A549 (cell line): ENCODE results near the gene MMP2. TPM values are rescaled to one million over a fixed set of nuclear protein-coding genes. Genes with fewer than 3 reads are reported as not detected.

Source experiments
- ATAC-seq, 2 experiments: fragments of 200-7000 bp in 1 of 2; fragments of >200 bp in 1 of 2; cut with Nextera tagmentation in 1 of 2; cut with Tn5 transposase in 1 of 2; 3 replicates each; pipeline versions ENCODE4 v1.8.0 to v1.9.1; 2018 to 2020; ENCODE audit warnings: mild to moderate bottlenecking in 1 of 2, moderate library complexity in 1 of 2
- CTCF ChIA-PET: fragments of 300-600 bp; sonication (Branson Sonifier 250); formaldehyde crosslinking; extraction: SDS; loops from one replicate; lab custom pipeline; 2021; ENCODE audit warnings: antibody characterized with exemption, inconsistent platforms; lab: Yijun Ruan, JAX
- POLR2A ChIA-PET: fragments of 350-600 bp; formaldehyde crosslinking; extraction: SDS; loops from one replicate; lab custom pipeline; 2021; ENCODE audit warnings: antibody characterized with exemption, inconsistent platforms; lab: Yijun Ruan, JAX
- DNase-seq, 2 experiments: peaks; one replicate each; pipeline versions ENCODE4 v3.0.0 to v3.0.0-alpha.2; 2011 to 2016; ENCODE audit warnings: low read depth in 1 of 2, low spot score in 1 of 2
- FAIRE-seq: peaks from 2 replicates; lab custom pipeline; 2011; peaks lifted over from hg19 to GRCh38; lab: Jason Lieb, UNC
- H3K27ac ChIP-seq, 2 experiments: fragments of >200 bp; sonication (Bioruptor Twin); formaldehyde crosslinking; 3 replicates each; pipeline ENCODE4 v1.5.1; 2016 to 2017
- H3K4me1 ChIP-seq: fragments of >200 bp; sonication (Bioruptor Twin); formaldehyde crosslinking; 3 replicates; pipeline ENCODE4 v1.6.1; 2016
- H3K4me2 ChIP-seq: fragments of >200 bp; sonication (Bioruptor Twin); formaldehyde crosslinking; 3 replicates; pipeline ENCODE4 v1.6.1; 2016
- H3K4me3 ChIP-seq: fragments of >200 bp; sonication (Bioruptor Twin); formaldehyde crosslinking; 3 replicates; pipeline ENCODE4 v1.5.1; 2016
- H3K9me3 ChIP-seq: fragments of >200 bp; sonication (Bioruptor Twin); formaldehyde crosslinking; 3 replicates; pipeline ENCODE4 v1.6.1; 2016
- CBX2 ChIP-seq: fragments of 200-600 bp; sonication (generic); IDR thresholded peaks from 2 replicates; pipeline ENCODE4 v1.6.1; 2016; ENCODE audit warnings: low read depth, mild to moderate bottlenecking, borderline replicate concordance
- EHMT2 ChIP-seq: fragments of 200-600 bp; sonication (generic); IDR thresholded peaks from 2 replicates; pipeline ENCODE4 v1.6.1; 2016; ENCODE audit warnings: antibody characterized with exemption, low read depth, mild to moderate bottlenecking, moderate library complexity
- EP300 ChIP-seq, 2 experiments: fragments of >200 bp; sonication (Bioruptor Twin); formaldehyde crosslinking; IDR thresholded peaks; 2 replicates in 1 of 2; 3 replicates in 1 of 2; pipeline ENCODE4 v1.6.1; 2016 to 2017
- GATA3 ChIP-seq: IDR thresholded peaks from 2 replicates; pipeline ENCODE4 v1.6.1; 2012; ENCODE audit warnings: borderline replicate concordance
- HEYL ChIP-seq: fragments of 250-450 bp; sonication (Bioruptor Pico); IDR thresholded peaks from 2 replicates; pipeline ENCODE4 v1.8.0; 2021; ENCODE audit warnings: mild to moderate bottlenecking, moderate library complexity
- HOXA7 ChIP-seq: fragments of 250-450 bp; sonication (Bioruptor Pico); IDR thresholded peaks from 2 replicates; pipeline ENCODE4 v1.5.0; 2020; ENCODE audit warnings: mild to moderate bottlenecking, moderate library complexity
- HOXB5 ChIP-seq: fragments of 250-450 bp; sonication (Bioruptor Pico); IDR thresholded peaks from 2 replicates; pipeline ENCODE4 v1.5.0; 2020; ENCODE audit warnings: mild to moderate bottlenecking, moderate library complexity
- JUNB ChIP-seq: fragments of >200 bp; sonication (Bioruptor Twin); formaldehyde crosslinking; IDR thresholded peaks from 2 replicates; pipeline ENCODE4 v1.6.1; 2016
- MAFK ChIP-seq: fragments of 450-650 bp; IDR thresholded peaks from 2 replicates; pipeline ENCODE4 v1.6.1; 2014; ENCODE audit not compliant: partially characterized antibody
- MAZ ChIP-seq: fragments of 150-350 bp; IDR thresholded peaks from 2 replicates; pipeline ENCODE4 v1.6.1; 2014; ENCODE audit warnings: antibody characterized with exemption, low read depth, low read length, borderline replicate concordance
- NPAS2 ChIP-seq: fragments of 250-450 bp; sonication (Bioruptor Pico); IDR thresholded peaks from 2 replicates; pipeline ENCODE4 v1.8.0; 2022; ENCODE audit warnings: mild to moderate bottlenecking, moderate library complexity, borderline replicate concordance
- NR3C1 ChIP-seq: fragments of >200 bp; sonication (Bioruptor Twin); formaldehyde crosslinking; IDR thresholded peaks from 3 replicates; pipeline ENCODE4 v1.6.1; 2017
- PHF8 ChIP-seq: fragments of 200-600 bp; sonication (generic); IDR thresholded peaks from 2 replicates; pipeline ENCODE4 v1.6.1; 2016; ENCODE audit warnings: low read depth, mild to moderate bottlenecking, antibody characterized with exemption, moderate library complexity, borderline replicate concordance
- RAD21 ChIP-seq, 2 experiments: fragments of >200 bp in 1 of 2; sonication (Bioruptor Twin) in 1 of 2; formaldehyde crosslinking in 1 of 2; IDR thresholded peaks in 1 of 2; conservative IDR thresholded peaks in 1 of 2; 2 replicates in 1 of 2; 3 replicates in 1 of 2; pipeline ENCODE4 v1.6.1; 2012 to 2018; ENCODE audit warnings: inconsistent platforms in 1 of 2
- RARB ChIP-seq: fragments of 250-450 bp; sonication (Bioruptor Pico); IDR thresholded peaks from 2 replicates; pipeline ENCODE4 v1.8.0; 2021; ENCODE audit warnings: mild to moderate bottlenecking, moderate library complexity
- RFX5 ChIP-seq: fragments of 450-650 bp; IDR thresholded peaks from 2 replicates; pipeline ENCODE4 v1.7.1; 2014; ENCODE audit warnings: antibody characterized with exemption, mild to moderate bottlenecking, moderate library complexity
- RNF2 ChIP-seq: fragments of 200-600 bp; sonication (generic); IDR thresholded peaks from 2 replicates; pipeline ENCODE4 v1.6.1; 2016; ENCODE audit warnings: low read depth, mild to moderate bottlenecking, antibody characterized with exemption, moderate library complexity, borderline replicate concordance
- TFCP2L1 ChIP-seq: fragments of 250-450 bp; sonication (Bioruptor Pico); IDR thresholded peaks from 2 replicates; pipeline ENCODE4 v1.5.0; 2021; ENCODE audit warnings: mild to moderate bottlenecking
- ZC3H11A ChIP-seq: fragments of 450-650 bp; IDR thresholded peaks from 2 replicates; pipeline ENCODE4 v1.6.1; 2014; ENCODE audit warnings: antibody characterized with exemption, mild to moderate bottlenecking
- ZFP36 ChIP-seq: fragments of 450-650 bp; IDR thresholded peaks from 2 replicates; pipeline ENCODE4 v1.6.1; 2014; ENCODE audit warnings: borderline replicate concordance; ENCODE audit not compliant: partially characterized antibody
- ZNF302 ChIP-seq: fragments of 250-450 bp; sonication (Bioruptor Pico); IDR thresholded peaks from 2 replicates; pipeline ENCODE4 v1.9.0; 2021; ENCODE audit warnings: inconsistent platforms, mild to moderate bottlenecking, moderate library complexity
- WGBS: methylation state at CpG from one replicate; pipeline ENCODE4 v1.1.6; 2017; ENCODE audit errors: missing lambda C conversion rate; 5-methylcytosine and 5-hydroxymethylcytosine counted together
- polyA plus RNA-seq, 4 experiments: library from polyadenylated mRNA; depleted of rRNA in 3 of 4; stranded (reverse); fragments of >200 nt; fragmentation: RNase III in 1 of 4; extraction: RNeasy Plus Mini Kit Qiagen cat#74134 plus additional on column Dnase treatment in 1 of 4; gene quantifications; 2 replicates in 3 of 4; 3 replicates in 1 of 4; pipeline ENCODE4 v1.2.3, GENCODE V29; 2011 to 2017
- TF ChIP-seq, protein P1 (sequence below): IDR thresholded peaks from 2 replicates; pipeline ENCODE4 v1.6.1; 2012
- TF ChIP-seq, protein P2 (sequence below): fragments of 450-650 bp; IDR thresholded peaks from 2 replicates; pipeline ENCODE4 v1.6.1; 2014; ENCODE audit warnings: antibody characterized with exemption
- TF ChIP-seq, protein P3 (sequence below): fragments of >200 bp; sonication (Bioruptor Twin); formaldehyde crosslinking; IDR thresholded peaks from 2 replicates; pipeline ENCODE4 v1.6.1; 2016
- TF ChIP-seq, protein P4 (sequence below): fragments of 250-450 bp; sonication (Bioruptor Pico); IDR thresholded peaks from 2 replicates; pipeline ENCODE4 v1.5.0; 2021; ENCODE audit warnings: mild to moderate bottlenecking, moderate library complexity, borderline replicate concordance
- TF ChIP-seq, protein P5 (sequence below): fragments of >200 bp; sonication (Bioruptor Twin); formaldehyde crosslinking; IDR thresholded peaks from 3 replicates; pipeline ENCODE4 v1.5.1; 2016
- TF ChIP-seq, protein P6 (sequence below): fragments of 250-450 bp; sonication (Bioruptor Pico); IDR thresholded peaks from 2 replicates; pipeline ENCODE4 v1.5.0; 2020; ENCODE audit warnings: low read depth, mild to moderate bottlenecking, moderate library complexity
- TF ChIP-seq, protein P7 (sequence below): fragments of >200 bp; sonication (Bioruptor Twin); formaldehyde crosslinking; IDR thresholded peaks from 3 replicates; pipeline ENCODE4 v1.6.1; 2016

Gene MMP2
- polyA plus RNA-seq, 2 of the 4 experiments (the other 2 are of a cell fraction), result 11.5 to 11.8 TPM

DNA sequence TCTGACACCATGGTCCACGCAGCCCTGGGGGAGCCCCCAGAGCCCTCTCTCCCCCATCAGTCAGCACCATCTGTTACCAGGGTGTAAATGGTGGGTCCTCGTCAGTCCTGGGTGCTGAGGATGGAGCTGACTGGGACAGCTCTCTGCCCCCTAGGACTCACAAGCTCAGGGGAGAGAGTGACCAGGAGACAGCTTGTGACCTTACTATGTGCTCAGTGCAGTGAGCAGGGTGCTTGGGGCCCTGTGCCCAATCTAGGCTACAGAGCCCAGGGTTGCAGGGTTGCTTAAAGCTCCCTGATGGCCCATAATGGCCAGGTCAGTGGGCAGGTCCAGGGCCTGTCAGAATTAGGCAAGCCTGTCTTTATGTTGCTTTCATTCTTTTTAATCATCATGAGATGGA is 11.3 kb downstream of the MMP2 start:
- ChIA-PET POLR2A (no interaction called here), CTCF (interaction anchor here (0.9 to 1.6 kb wide), 4 partner anchors 9 to 25 kb away, joined by 3 to 11 read pairs (median 4); no protein-coding TSS in a partner anchor)
- no peak for DNase-seq
- H3K27ac ChIP-seq, result no peak overlapping the region
- TF ChIP-seq HOXA7 (CRISPR knock-in tag), result no peak
- TF ChIP-seq, protein P1, sequence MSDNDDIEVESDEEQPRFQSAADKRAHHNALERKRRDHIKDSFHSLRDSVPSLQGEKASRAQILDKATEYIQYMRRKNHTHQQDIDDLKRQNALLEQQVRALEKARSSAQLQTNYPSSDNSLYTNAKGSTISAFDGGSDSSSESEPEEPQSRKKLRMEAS, result no peak
- TF ChIP-seq, protein P2, sequence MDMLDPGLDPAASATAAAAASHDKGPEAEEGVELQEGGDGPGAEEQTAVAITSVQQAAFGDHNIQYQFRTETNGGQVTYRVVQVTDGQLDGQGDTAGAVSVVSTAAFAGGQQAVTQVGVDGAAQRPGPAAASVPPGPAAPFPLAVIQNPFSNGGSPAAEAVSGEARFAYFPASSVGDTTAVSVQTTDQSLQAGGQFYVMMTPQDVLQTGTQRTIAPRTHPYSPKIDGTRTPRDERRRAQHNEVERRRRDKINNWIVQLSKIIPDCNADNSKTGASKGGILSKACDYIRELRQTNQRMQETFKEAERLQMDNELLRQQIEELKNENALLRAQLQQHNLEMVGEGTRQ, result no peak
- TF ChIP-seq, protein P3, sequence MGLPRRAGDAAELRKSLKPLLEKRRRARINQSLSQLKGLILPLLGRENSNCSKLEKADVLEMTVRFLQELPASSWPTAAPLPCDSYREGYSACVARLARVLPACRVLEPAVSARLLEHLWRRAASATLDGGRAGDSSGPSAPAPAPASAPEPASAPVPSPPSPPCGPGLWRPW, result no peak
- TF ChIP-seq RARB, result no peak
- no peak for TF ChIP-seq JUNB
- TF ChIP-seq, protein P4, sequence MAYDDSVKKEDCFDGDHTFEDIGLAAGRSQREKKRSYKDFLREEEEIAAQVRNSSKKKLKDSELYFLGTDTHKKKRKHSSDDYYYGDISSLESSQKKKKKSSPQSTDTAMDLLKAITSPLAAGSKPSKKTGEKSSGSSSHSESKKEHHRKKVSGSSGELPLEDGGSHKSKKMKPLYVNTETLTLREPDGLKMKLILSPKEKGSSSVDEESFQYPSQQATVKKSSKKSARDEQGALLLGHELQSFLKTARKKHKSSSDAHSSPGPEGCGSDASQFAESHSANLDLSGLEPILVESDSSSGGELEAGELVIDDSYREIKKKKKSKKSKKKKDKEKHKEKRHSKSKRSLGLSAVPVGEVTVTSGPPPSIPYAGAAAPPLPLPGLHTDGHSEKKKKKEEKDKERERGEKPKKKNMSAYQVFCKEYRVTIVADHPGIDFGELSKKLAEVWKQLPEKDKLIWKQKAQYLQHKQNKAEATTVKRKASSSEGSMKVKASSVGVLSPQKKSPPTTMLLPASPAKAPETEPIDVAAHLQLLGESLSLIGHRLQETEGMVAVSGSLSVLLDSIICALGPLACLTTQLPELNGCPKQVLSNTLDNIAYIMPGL (CRISPR knock-in tag), result no peak
- TF ChIP-seq CBX2, result no peak
- TF ChIP-seq, protein P5, sequence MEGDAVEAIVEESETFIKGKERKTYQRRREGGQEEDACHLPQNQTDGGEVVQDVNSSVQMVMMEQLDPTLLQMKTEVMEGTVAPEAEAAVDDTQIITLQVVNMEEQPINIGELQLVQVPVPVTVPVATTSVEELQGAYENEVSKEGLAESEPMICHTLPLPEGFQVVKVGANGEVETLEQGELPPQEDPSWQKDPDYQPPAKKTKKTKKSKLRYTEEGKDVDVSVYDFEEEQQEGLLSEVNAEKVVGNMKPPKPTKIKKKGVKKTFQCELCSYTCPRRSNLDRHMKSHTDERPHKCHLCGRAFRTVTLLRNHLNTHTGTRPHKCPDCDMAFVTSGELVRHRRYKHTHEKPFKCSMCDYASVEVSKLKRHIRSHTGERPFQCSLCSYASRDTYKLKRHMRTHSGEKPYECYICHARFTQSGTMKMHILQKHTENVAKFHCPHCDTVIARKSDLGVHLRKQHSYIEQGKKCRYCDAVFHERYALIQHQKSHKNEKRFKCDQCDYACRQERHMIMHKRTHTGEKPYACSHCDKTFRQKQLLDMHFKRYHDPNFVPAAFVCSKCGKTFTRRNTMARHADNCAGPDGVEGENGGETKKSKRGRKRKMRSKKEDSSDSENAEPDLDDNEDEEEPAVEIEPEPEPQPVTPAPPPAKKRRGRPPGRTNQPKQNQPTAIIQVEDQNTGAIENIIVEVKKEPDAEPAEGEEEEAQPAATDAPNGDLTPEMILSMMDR, result no peak
- no peak for TF ChIP-seq ZFP36
- no peak for TF ChIP-seq TFCP2L1
- no peak for TF ChIP-seq NR3C1
- TF ChIP-seq, protein P6, sequence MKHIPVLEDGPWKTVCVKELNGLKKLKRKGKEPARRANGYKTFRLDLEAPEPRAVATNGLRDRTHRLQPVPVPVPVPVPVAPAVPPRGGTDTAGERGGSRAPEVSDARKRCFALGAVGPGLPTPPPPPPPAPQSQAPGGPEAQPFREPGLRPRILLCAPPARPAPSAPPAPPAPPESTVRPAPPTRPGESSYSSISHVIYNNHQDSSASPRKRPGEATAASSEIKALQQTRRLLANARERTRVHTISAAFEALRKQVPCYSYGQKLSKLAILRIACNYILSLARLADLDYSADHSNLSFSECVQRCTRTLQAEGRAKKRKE, result no peak
- no peak for TF ChIP-seq EHMT2
- TF ChIP-seq HEYL, result no peak
- TF ChIP-seq HOXB5 (CRISPR knock-in tag), result no peak
- TF ChIP-seq MAFK, result no peak
- TF ChIP-seq PHF8, result no peak
- no peak for TF ChIP-seq RAD21 (conservative IDR thresholded peaks at IDR 0.05 in 1 of 2, IDR thresholded peaks at IDR 0.05 in 1 of 2)
- no peak for TF ChIP-seq GATA3
- 56% methylated on average over 2 of the region's 2 CpGs for WGBS
- FAIRE-seq, result no peak
- no peaks in the 10 kb centered on the region for H3K9me3 ChIP-seq
- H3K4me1 ChIP-seq, result 0 out of 3 replicates have a peak, but pooled peaks cover 3% of the 10 kb centered on the region
- ATAC-seq, result no peak
- no peak overlapping the region for H3K4me3 ChIP-seq
- no peak overlapping the region for H3K4me2 ChIP-seq

DNA sequence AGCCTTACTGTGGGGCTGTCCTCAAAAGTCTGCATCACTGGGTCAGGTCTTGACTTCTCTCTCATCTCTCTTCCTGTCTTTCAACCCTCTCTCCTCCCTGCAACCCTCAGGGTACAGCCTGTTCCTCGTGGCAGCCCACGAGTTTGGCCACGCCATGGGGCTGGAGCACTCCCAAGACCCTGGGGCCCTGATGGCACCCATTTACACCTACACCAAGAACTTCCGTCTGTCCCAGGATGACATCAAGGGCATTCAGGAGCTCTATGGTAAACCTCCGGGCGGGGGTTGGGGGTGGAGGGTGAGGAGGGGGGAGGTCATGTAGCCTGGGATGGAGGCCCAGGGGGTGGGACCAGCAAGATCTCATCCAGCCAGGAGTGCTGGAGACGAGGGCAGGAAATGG is 12.7 kb downstream of the MMP2 start:
- DNase-seq (no peak), ATAC-seq (no peak), FAIRE-seq (no peak)
- no peak overlapping the region for H3K27ac ChIP-seq
- H3K4me1 ChIP-seq, result 0 out of 3 replicates have a peak, but pooled peaks cover 5% of the 10 kb centered on the region
- H3K9me3 ChIP-seq, result no peaks in the 10 kb centered on the region
- no peak overlapping the region for H3K4me3 ChIP-seq
- WGBS, result 17% methylated on average over 4 of the region's 7 CpGs
- H3K4me2 ChIP-seq, result no peak overlapping the region
- CTCF ChIA-PET, result interaction anchor here (0.7 to 3.9 kb wide), 2 partner anchors 23 to 27 kb away, joined by 3 to 25 read pairs; no protein-coding TSS in a partner anchor
- POLR2A ChIA-PET, result no interaction called here
- TF ChIP-seq EP300 (IDR thresholded peaks at IDR 0.05), result no peak
- no peak for TF ChIP-seq ZFP36
- no peak for TF ChIP-seq RFX5
- TF ChIP-seq RNF2, result no peak
- TF ChIP-seq, protein P4 (CRISPR knock-in tag), result no peak
- TF ChIP-seq, protein P7, sequence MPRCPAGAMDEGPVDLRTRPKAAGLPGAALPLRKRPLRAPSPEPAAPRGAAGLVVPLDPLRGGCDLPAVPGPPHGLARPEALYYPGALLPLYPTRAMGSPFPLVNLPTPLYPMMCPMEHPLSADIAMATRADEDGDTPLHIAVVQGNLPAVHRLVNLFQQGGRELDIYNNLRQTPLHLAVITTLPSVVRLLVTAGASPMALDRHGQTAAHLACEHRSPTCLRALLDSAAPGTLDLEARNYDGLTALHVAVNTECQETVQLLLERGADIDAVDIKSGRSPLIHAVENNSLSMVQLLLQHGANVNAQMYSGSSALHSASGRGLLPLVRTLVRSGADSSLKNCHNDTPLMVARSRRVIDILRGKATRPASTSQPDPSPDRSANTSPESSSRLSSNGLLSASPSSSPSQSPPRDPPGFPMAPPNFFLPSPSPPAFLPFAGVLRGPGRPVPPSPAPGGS, result no peak
- TF ChIP-seq, protein P1, result no peak
- no peak for TF ChIP-seq ZNF302 (CRISPR knock-in tag)
- no peak for TF ChIP-seq JUNB
- TF ChIP-seq ZC3H11A, result no peak
- TF ChIP-seq GATA3, result no peak
- no peak for TF ChIP-seq MAFK
- no peak for TF ChIP-seq NPAS2 (CRISPR knock-in tag)
- no peak for TF ChIP-seq MAZ
